ENCODE measurements around the gene ACKR2. TPM values are rescaled to one million over a fixed set of nuclear protein-coding genes. Genes with fewer than 3 reads are reported as not detected.

Gene ACKR2
- total RNA-seq, 3 donors from 2014 or later (not counting 1 experiment from before 2014, with no cell fraction given), result 0.56 to 0.95 (median 0.72) TPM

GRCh38 chr3:42868841-42869240, 59.6 kb downstream of the ACKR2 start:
- no peak overlapping the region for H3K27ac ChIP-seq (ENCODE audit: low read length)
- intact Hi-C loops (cut with micrococcal nuclease), result no loop called here
- no peaks in the 10 kb centered on the region for H3K36me3 Mint-ChIP-seq
- H3K4me1 Mint-ChIP-seq, result peaks cover 2% of the 10 kb centered on the region in 2 donors
- no peak for TF ChIP-seq CTCF (IDR thresholded peaks at IDR 0.05)
- no peak for ATAC-seq
- 72% methylated on average over 5 of the region's 5 CpGs for WGBS (ENCODE audit: insufficient coverage)
- no peaks in the 10 kb centered on the region for H3K9me3 Mint-ChIP-seq
- DNase-seq, result no peak
- H3K36me3 ChIP-seq (ENCODE audit: control insufficient read depth, insufficient read depth, low read length), result no peaks in the 10 kb centered on the region
- no peak overlapping the region for H3K27ac Mint-ChIP-seq
- H3K27me3 Mint-ChIP-seq (ENCODE audit: low read depth in 2 of 2), result peaks cover 6 to 7% of the 10 kb centered on the region in 2 donors
- no peak overlapping the region for H3K4me3 ChIP-seq (ENCODE audit: low read length)
- no peaks in the 10 kb centered on the region for H3K9me3 ChIP-seq (ENCODE audit: control insufficient read depth, insufficient read depth, low read length)
- no peak overlapping the region for H3K4me3 Mint-ChIP-seq
- H3K4me1 ChIP-seq (ENCODE audit: control insufficient read depth, insufficient read depth, low read length), result no peaks in the 10 kb centered on the region
- no peaks in the 10 kb centered on the region for H3K27me3 ChIP-seq (ENCODE audit: control insufficient read depth, insufficient read depth, low read length)

GRCh38 chr3:42871592-42872196, 62.4 kb downstream of the ACKR2 start:
- Mint-ChIP-seq H3K27ac (no peak overlapping the region), H3K9me3 (no peaks in the 10 kb centered on the region), H3K4me3 (no peak overlapping the region), H3K36me3 (no peaks in the 10 kb centered on the region), H3K4me1 (peaks cover 4 to 5% of the 10 kb centered on the region in 2 donors), H3K27me3 (ENCODE audit: low read depth in 2 of 2) (peaks cover 7 to 8% of the 10 kb centered on the region in 2 donors)
- Histone ChIP-seq H3K27me3 (ENCODE audit: control insufficient read depth, insufficient read depth, low read length) (no peaks in the 10 kb centered on the region), H3K27ac (ENCODE audit: low read length) (no peak overlapping the region), H3K4me3 (ENCODE audit: low read length) (no peak overlapping the region), H3K4me1 (ENCODE audit: control insufficient read depth, insufficient read depth, low read length) (no peaks in the 10 kb centered on the region), H3K9me3 (ENCODE audit: control insufficient read depth, insufficient read depth, low read length) (no peaks in the 10 kb centered on the region), H3K36me3 (ENCODE audit: control insufficient read depth, insufficient read depth, low read length) (no peaks in the 10 kb centered on the region)
- 81% methylated on average over 4 of the region's 5 CpGs for WGBS (ENCODE audit: insufficient coverage)
- ATAC-seq (no peak), DNase-seq (no peak)
- intact Hi-C loops (cut with micrococcal nuclease), result no loop called here
- TF ChIP-seq CTCF (IDR thresholded peaks at IDR 0.05), result no peak

DNA sequence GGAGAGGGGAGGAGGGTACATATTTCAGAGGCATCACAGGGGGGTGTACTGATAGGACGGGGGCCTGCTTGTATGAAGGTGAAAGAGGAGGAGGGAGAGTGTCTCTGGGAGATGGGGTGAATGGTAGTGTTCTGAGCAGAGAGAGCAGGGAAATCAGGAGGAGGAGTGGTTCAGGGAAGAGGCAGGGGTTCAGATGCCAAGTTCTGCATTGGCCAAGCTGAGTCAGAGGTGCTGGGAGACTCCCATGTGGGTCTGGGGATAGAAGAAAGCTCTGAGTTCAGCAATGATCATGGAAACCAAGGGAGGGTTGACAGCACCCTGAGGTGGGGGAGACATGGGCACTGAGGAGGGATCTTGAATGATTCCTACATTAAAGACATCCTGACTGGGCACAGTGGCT, 63.5 kb downstream of the ACKR2 start:
- Mint-ChIP-seq H3K27me3 (ENCODE audit: low read depth in 2 of 2) (peaks cover 7 to 8% of the 10 kb centered on the region in 2 donors), H3K4me3 (no peak overlapping the region), H3K27ac (no peak overlapping the region), H3K9me3 (no peaks in the 10 kb centered on the region), H3K36me3 (no peaks in the 10 kb centered on the region), H3K4me1 (peaks cover 4 to 5% of the 10 kb centered on the region in 2 donors)
- no peaks in the 10 kb centered on the region for H3K36me3 ChIP-seq (ENCODE audit: control insufficient read depth, insufficient read depth, low read length)
- no peaks in the 10 kb centered on the region for H3K27me3 ChIP-seq (ENCODE audit: control insufficient read depth, insufficient read depth, low read length)
- TF ChIP-seq CTCF (IDR thresholded peaks at IDR 0.05), result no peak
- WGBS (ENCODE audit: insufficient coverage), result 89% methylated on average over 1 of the region's 1 CpG
- H3K4me1 ChIP-seq (ENCODE audit: control insufficient read depth, insufficient read depth, low read length), result no peaks in the 10 kb centered on the region
- H3K4me3 ChIP-seq (ENCODE audit: low read length), result no peak overlapping the region
- intact Hi-C loops (cut with micrococcal nuclease), result no loop called here
- H3K27ac ChIP-seq (ENCODE audit: low read length), result no peak overlapping the region
- ATAC-seq, result no peak
- no peak for DNase-seq
- H3K9me3 ChIP-seq (ENCODE audit: control insufficient read depth, insufficient read depth, low read length), result no peaks in the 10 kb centered on the region

Measured in natural killer cell (primary cell).